IPS-NIHi7 (cell line): ENCODE results near the gene ZKSCAN3.
"Not testable (repeated sequence)": the region's sequence is repeated elsewhere in the genome, so short reads cannot be mapped to it uniquely, and the experiment has no call there.

Experiments used
- DNase-seq: peaks from one replicate; pipeline ENCODE4 v3.0.0; 2012; ENCODE audit warnings: mixed read lengths; ENCODE audit errors: extremely low spot score

Gene ZKSCAN3

DNA sequence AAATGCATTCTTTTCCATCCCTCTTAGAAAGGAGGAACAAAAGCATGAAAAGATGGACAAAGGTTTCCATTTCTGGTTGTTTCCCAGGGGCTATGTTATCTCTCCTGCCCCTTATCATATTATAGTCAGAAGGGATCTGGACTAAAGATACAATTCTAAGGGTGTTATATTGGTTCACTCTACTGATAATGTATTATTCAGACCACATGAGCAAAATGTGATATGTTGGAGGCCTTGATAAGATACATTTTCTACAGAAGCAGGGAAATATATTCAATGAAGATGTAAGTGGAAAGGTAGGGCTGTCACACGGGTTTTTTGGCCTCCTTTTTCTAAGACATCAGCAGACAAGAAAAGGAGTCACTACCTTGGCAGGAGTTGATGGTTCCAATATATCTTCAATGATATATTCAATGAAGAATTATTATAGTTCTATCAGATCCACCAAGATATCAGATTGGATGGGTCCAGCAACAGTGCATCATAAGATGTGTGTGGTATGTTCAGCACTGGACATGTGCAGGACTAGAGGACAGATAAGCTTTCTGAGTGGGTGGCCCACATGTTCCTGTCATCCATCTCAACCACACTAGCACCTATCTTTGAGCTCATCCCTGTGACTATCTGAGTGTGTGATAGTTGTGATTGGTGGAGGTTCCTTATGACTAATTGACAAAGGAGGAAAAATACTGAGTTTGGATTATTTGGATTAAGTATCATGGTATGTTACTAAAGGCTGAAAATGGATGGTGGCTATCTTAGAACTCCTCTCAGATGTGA lies 5.7 kb upstream of the ZKSCAN3 start:
- no peak for DNase-seq

DNA sequence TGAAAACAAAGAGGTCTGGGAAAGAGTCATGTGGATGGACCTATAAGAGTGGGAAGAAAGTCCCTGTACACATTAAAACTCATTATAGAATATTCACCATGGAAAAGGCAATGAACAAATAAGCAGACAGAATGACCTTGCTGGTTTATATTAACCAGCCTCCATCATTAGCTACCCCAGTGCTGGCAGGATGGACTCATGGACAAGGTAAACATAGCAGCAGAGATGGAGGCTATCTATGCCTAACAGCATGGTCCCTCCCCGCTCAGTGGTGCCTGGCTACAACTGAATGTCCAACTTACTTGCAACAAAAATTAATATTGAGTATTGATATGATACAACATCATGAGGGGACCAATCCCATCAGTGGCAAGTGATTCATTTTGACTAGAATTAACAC lies 4.5 kb upstream of the ZKSCAN3 start:
- no peak for DNase-seq

DNA sequence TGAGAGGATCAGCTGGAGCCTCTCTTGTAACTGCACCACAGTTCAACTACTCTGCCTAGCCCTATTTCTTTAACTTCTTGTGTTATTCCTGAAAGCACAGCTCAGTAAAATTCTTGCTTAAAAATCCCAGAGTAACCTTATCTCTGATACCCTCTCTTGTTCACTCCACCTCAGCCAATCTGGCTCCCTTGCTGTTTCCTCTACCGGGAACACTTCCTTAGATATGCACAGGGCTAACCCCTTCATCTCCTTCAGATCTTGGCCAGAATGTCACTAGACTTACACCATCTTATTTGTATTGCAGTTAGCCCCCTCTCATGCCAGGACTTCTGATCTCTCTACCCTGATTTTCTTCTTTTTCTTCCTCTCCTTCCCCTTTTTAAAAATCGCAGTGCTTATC lies 2.6 kb upstream of the ZKSCAN3 start:
- no peak for DNase-seq

DNA sequence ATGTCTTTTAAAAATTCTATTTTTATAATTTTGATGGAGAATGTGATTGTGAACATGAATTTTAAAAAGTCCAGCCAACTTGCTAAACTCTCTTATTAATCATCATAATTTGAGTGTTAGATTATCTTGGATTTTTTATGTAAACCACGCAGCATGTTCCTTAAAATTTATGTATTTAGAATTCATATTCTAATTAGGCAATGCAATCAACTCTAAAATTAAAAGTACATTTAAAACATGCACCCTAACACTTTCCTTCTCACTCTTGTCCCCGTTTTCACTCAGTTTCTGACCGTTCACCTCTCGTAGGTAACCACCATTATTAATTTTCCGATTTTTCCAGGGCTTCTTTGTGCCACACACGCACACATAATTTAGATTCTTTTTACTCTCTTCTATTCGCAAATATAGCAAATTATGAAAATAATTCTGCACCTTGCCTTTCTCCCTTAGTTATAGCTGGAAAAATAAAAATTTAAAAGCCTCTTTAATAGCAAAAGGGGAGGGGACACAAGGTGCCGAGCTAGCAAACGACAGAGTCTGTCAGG lies 329 bp upstream of the ZKSCAN3 start:
- no peak for DNase-seq

DNA sequence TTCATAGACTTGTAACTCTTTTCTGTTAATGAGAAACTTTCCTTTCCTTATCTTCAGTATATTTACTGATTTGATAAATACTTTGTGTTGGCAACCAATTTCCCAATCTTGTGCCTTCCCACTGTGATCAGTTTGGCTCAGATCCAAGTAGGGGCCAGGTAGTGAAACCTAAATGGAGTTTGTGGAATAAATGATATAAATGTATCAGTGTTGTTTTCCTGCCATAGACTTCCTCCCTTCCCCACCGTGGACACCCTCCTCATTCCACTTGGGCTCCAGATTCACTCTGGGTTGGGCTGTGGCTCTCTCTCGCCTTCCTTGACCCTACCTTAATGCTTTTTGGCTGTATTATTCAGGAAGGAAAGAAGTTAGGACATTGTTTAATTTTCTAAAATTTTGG lies 1.3 kb downstream of the ZKSCAN3 start:
- DNase-seq, result no peak

DNA sequence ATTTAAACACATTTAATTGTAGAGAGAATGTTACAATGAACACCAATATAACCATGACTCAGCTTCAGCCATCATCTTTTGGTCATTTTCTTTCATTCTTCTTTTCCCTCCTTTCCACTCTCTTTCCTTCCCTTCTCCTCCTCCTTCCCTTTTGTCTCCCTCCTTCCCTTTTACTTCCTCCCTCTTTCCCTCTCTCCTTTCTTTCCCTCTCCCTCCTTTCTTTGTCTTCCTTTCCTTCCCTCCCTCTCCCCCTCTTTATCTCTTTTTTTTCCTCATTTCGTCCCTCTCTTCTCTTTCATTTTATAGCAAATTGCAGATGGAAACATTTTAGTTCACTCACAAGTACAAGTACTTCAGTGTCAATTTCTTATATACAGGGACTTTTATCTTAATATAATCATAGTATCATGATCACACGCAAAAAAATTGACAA lies 1.8 kb downstream of the ZKSCAN3 start:
- DNase-seq, result no peak

DNA sequence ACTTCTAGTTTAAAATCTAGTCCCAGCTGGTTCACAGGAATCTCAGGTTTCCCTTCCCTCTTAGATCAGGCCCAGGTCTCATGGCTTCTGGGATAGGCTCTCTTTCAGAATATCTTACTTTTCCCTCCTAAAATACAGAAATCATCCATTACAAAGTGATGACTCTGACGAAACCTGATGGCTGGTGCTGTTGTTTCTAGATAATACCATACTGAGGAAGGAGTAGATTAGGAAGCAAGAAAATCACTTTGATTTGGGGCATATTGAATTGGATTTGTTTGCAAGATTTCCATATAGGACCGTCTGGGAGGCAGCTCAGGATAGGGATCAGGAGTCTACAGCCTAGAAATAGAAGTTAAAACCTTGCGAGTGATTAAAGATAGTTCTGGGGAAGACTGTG lies 3.6 kb downstream of the ZKSCAN3 start:
- no peak for DNase-seq

DNA sequence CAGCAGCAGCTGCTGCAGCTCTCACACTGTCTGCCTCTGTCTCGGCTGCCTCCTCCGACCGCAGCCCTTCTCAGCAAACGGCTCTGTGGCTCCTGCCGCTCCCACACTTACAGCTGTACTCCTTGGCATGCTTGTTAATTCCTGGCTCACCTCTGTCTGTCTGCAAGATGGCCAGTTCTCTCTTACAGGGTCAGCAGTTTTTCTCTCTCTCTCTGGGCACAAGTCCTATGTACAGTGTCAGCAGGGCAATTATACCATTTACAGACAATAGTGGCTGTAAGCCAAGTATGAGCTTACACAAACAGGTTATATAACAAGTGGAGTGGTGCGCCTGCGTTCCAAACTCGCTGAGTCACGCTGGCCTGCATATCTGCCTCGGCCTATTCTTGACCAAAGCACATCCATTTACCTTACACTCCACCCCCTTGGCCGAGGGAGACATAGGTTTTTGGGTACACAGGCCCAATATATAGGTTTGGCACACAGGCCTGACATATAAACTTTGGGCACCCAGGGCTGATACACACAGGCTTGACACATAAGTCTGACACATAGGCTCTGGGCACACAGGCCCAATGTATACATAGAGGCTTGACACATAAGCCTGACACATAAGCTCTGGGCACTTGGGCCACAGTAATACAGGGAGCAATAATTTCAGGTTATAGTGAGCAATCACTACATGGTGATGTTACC lies 4.4 kb downstream of the ZKSCAN3 start:
- no peak for DNase-seq

DNA sequence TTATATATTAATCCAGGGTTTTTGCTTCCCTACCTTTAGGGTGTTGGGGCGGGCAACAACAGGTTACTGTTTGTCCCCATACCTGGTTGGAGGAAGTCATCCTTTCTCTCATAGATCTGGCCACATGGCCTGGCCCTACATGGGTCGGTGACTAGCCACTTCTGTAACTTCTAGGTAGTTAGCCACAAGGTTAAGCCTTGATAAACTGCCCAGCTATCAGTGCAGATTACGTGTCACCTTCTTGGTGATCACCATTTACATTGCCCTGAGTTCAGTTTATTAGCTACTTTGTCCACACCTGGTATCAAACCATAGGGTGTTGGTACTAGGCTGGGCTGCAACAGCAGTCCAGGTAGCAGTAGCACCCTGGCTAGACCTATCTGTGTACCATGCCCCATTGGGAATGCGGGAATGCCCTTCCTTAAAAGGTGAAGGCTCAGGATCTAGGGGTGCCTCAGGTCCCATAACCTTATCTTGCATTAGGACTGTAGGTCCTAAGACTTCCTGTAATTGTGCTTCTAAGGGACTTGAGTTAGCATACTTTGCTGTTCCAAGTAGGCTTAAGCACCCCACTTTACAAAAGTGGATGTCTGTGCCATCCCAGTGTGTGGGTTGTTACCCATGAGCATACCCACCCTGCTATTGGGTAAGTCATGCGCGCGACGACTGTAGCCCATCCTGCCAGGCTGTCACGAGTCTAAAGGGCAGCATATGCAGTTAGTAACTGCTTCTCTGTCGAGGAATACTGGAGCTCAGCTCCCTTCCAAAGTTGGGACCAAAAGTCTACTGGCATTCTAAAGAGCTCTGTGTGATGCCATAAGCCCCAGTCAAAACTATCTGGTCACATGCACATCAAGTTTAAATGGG lies 5.2 kb downstream of the ZKSCAN3 start:
- no peak for DNase-seq

DNA sequence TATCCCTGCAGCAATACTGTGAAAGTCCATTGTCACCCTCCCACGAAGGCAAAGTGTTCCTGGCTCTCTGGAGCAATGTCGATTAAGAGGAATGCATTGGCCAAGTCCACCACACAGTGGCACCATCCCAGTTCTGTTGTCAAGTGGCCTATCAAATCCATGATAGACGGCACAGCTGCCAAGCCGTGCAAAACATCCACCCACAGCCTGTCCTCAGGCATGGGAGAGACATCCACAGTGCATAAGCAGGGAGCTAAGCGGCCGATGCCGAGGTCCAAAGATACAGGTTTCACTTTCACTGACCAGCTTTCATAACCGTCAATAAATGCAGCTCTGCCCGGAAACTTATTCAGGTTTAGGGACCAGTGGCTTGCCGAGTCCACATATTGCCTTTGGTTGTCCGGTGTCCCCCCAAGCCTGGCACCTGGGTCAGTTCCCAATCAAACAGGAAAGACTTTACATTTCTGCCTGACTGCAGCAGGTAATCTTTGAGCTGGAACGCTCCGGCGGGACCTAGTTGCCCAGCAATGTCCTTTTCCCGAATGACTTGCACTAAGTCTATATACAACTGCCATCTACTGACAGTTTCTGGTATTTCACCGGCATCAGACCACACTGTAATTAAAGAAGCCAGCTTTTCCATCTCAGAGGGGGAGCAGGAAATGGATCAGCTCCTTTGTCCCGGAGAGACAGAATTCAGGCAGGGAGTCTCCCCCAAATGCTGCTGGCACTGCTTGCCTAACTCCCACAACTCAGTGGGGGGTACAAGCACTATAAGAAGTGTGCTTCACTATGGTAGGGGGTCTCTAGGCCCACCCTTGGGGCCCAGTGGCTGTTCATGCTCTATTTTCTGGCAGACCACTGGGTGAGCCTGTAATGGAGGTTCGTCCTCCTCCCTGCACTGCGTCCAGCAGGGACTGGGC lies 6.3 kb downstream of the ZKSCAN3 start:
- peak; percentile 78 for DNase-seq

DNA sequence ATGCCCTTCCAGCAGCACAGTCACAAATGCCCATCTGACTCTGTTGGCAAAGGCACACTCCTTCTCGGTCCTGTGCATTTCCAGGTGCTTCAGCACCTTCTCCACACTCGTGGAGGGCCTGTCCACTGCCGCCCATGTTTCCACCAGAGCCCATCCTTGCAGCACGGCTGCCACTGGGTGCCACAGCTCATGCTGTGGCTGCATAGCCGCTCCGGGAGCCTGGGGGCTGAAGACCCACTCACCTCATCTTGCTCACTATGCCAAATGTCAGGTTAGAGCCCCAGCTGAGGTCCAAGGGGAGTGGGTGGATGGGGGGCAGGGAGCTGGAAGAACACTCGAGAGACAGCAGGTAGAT lies 6.9 kb downstream of the ZKSCAN3 start:
- no peak for DNase-seq

DNA sequence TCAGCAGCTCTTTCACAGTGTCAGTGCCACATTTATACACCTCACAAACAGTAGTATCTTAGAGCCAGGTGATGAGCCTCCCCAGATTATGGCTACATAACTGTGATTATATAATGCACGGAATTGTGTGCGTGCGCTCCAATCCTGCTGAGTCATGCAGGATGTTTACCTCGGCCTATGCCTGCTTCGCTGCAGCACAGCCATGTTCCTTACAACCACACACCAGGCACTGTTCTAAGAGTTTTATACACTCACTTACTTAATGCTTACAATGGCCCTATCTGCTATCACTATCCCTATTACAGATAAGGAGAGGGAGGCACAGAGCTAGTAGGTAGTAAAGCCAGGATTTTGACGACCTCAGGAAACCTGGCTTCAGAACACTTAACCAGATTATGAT lies 7.3 kb downstream of the ZKSCAN3 start:
- DNase-seq, result no peak

DNA sequence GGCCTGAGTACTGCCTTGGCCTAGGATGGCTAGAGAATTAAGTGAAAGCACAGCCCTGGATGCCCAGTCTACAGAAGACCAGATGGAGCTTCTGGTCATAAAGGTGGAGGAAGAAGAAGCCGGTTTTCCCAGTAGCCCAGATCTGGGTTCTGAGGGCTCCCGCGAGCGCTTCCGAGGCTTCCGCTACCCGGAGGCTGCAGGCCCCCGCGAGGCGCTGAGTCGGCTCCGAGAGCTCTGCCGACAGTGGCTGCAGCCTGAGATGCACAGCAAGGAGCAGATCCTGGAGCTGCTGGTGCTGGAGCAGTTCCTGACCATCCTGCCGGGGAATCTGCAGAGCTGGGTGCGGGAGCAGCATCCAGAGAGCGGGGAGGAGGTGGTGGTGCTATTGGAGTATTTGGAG lies 9.8 kb downstream of the ZKSCAN3 start:
- not testable (repeated sequence) for DNase-seq

DNA sequence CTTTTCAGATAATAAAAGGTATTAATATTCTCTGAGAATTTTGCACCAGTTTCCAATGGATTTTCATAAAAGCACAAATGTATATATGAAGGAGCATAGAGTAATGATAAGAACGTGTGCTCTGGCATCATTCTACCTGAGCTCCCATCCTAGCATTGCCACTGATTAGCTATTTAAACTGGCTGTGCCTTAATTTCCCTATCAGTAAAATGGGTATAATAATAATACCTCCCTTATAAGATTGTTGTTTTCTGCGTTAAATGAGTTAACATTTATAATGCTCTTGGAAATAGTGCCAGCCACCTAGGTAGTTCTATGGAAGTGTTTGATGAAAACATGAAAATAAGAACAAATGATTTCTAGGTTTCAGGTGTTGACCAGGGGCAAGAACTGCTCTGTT lies 11.2 kb downstream of the ZKSCAN3 start:
- no peak for DNase-seq

DNA sequence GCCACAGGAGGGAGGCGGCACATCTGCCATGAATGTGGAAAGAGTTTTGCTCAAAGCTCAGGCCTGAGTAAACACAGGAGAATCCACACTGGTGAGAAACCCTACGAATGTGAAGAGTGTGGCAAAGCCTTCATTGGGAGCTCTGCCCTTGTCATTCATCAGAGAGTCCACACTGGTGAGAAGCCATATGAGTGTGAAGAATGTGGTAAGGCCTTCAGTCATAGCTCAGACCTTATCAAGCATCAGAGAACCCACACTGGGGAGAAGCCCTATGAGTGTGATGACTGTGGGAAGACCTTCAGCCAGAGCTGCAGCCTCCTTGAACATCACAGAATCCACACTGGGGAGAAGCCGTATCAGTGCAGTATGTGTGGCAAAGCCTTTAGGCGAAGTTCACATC lies 15.8 kb downstream of the ZKSCAN3 start:
- DNase-seq, result not testable (repeated sequence)

DNA sequence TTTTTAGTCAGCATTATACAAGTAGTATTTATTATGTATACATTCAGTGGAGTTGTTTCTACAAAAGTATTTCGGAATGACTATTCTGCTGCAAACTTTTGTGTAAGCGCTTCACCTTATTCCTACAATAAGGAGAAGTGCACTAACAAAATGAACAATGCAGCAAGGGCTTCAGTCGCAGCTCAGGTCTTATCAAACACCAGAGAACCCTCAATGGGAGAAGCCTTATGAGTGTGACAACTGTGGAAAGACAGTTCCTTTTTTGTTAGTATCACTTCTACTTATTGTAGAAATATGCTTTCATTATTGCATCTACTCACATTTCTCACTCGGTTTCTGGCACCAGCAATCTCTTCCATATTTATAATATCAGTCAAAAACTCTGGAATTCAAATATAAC lies 18.8 kb downstream of the ZKSCAN3 start:
- no peak for DNase-seq

DNA sequence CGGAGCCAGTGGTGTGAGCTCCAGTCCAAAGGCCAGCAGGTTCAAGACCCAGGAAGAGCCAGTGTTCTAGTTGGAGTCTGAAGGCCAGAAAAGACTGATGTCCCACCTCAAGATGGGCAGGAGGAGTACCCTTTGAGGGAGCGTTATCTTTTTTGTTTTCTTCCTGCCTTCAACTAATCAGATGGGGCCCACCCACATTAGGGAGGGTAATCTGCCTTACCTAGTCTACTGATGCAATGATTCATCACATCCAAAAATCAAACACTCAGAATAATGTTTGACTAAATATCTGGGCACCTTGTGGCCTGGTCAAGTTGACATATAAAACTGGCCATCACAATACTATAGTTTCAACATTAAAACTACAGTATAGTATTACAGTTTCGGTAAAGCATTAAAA lies 19.7 kb downstream of the ZKSCAN3 start:
- DNase-seq, result no peak

DNA sequence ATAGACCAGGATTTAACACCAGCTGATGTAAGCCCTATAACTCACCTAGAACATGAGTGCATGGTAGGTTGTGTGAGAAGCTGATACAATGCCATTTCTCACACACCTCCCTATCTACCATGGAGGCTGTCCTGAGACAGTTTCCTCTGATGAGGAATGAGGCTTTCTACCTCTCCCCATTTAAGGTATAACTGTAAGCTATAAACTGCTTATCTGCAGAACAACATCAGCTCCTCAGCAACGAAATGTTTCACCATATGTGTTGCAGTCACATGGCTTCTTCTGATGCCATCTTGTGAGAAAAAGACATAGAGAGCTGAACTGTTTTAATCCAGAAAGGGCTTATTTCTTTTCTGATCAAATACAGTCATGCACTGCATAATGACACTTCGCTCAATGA lies 20.7 kb downstream of the ZKSCAN3 start:
- DNase-seq, result no peak

DNA sequence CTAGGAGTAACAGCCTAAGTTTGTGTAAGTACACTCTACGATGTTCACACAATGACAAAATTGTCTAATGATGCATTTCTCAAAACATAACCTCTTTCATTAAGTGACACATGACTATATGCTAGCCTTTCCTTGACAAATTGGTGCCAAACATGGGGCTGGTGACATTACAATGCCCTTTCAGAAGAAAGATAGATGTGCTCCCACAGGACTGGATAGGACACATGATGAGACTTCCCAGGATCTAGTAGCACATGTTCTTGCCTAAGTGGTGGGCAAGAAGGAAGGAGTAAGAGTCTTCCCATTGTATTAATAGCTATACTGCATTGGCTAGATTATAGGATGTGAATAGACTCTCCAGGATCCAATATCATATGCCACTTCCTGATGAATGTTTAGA lies 21.5 kb downstream of the ZKSCAN3 start:
- no peak for DNase-seq

DNA sequence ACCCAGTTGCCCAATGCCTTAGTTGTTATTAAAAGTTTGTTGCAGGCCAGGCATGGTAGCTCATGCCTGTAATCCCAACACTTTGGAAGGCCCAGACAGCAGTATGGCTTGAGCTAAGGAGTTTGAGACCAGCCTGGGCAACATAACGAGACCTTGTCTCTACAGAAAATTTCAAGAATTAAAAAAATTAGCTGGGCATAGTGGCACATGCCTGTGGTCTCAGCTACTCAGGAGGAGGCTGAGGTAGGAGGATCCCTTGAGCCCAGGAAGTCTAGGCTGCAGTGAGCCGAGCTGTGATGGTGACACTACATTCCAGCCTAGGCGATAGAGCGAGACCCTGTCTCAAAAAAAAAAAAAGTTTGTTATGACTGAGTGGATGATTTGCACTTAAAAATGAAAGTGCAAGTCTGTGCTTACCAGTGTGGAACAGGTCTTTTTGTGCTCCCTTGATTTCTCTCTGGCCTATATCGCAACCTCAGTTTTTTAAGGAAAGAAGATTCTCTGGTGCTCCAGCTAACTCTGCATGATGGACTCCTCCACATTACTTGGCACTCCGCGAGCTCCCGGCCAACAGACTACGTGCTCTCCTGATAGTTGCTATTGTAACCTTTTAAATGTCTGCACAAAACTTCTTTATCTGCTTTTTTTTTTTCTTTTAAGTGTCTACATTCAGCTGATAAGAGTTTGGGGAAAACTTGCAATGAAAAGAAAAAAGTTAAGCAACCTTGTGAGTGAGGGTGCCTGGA lies 22.1 kb downstream of the ZKSCAN3 start:
- no peak for DNase-seq

DNA sequence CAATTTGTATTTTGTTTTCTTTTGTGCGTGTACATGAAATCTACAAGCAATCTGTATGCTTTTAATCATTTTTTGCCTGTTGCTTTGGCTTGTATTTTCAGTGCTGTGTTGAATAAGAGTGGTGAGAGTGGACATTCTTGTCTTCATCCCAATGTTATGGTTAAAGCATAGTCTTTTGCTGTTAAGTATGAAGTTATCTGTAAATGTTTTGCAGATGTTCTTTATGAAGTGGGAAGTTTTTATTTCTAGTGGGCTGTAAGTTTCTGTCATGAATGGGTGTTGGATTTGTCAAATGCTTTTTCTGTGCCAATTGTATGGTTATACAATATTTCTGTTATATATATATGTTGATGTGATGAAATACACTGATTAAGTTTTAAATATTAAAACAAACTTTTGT lies 24.2 kb downstream of the ZKSCAN3 start:
- no peak for DNase-seq
